HepG2 (cell line): ENCODE measurements around the gene TMTC2. TPM values are rescaled to one million over a fixed set of nuclear protein-coding genes. Genes with fewer than 3 reads are reported as not detected.

ENCODE experiments used
- ATAC-seq: fragments of 200-7000 bp; cut with Tn5 transposase; 3 replicates; pipeline ENCODE4 v1.9.1; 2020; ENCODE audit warnings: mild to moderate bottlenecking, moderate library complexity
- BruUV-seq: library from RNA; stranded (reverse); fragments of 400-500 nt; replicated peaks from 2 replicates; lab custom pipeline; 2021; lab: Mats Ljungman, UMichigan
- CTCF ChIA-PET: fragments of 300-600 bp; formaldehyde crosslinking; extraction: SDS; loops from one replicate; lab custom pipeline; 2021; ENCODE audit warnings: low total read pairs, inconsistent platforms, low intra/inter-chr PET ratio; lab: Yijun Ruan, JAX
- POLR2A ChIA-PET: fragments of 350-600 bp; sonication (Branson Sonifier 250); formaldehyde crosslinking; loops from one replicate; lab custom pipeline; 2020; ENCODE audit warnings: antibody characterized with exemption, inconsistent platforms; lab: Yijun Ruan, JAX
- DNase-seq: peaks from one replicate; pipeline ENCODE4 v3.0.0-alpha.2; 2015; ENCODE audit warnings: low spot score
- FAIRE-seq: peaks from 3 replicates; lab custom pipeline; 2011; peaks lifted over from hg19 to GRCh38; lab: Jason Lieb, UNC
- H2AFZ ChIP-seq: one replicate; pipeline ENCODE4 v1.6.1; 2011; ENCODE audit warnings: low read length, inconsistent platforms
- H3K27ac ChIP-seq: fragments of 300-600 bp; 3 replicates; pipeline ENCODE4 v1.8.0; 2011; ENCODE audit warnings: mixed run types, mild to moderate bottlenecking, mixed read lengths, low read length, inconsistent platforms; ENCODE audit not compliant: insufficient read depth; ENCODE audit errors: extremely low read length
- H3K27me3 ChIP-seq, 2 experiments: fragments of 200-600 bp in 1 of 2; 2 replicates in 1 of 2; 3 replicates in 1 of 2; pipeline versions ENCODE4 v1.6.0 to v1.8.0; 2011; ENCODE audit warnings: low read length in 2 of 2, mild to moderate bottlenecking in 2 of 2, moderate library complexity in 2 of 2, inconsistent platforms in 1 of 2; ENCODE audit not compliant: insufficient read depth in 2 of 2, control insufficient read depth in 1 of 2
- H3K36me3 ChIP-seq, 2 experiments: fragments of 200-600 bp in 1 of 2; replicated peaks in 1 of 2; 2 replicates in 1 of 2; 3 replicates in 1 of 2; pipeline versions ENCODE4 v1.5.1 to v1.8.0; 2011; ENCODE audit warnings: low read length in 2 of 2, inconsistent platforms in 1 of 2; ENCODE audit not compliant: insufficient read depth in 2 of 2, control insufficient read depth in 1 of 2
- H3K4me1 ChIP-seq: 2 replicates; pipeline ENCODE4 v1.5.1; 2012; ENCODE audit warnings: low read length, inconsistent platforms; ENCODE audit not compliant: insufficient read depth
- H3K4me2 ChIP-seq: 2 replicates; pipeline ENCODE4 v1.6.0; 2011; ENCODE audit warnings: low read depth, low read length, inconsistent platforms
- H3K4me3 ChIP-seq, 3 experiments: fragments of 200-600 bp in 1 of 3; sonication (generic), shearing (Covaris generic) in 1 of 3; replicated peaks in 1 of 3; 2 replicates each; pipeline ENCODE4 v1.5.1; 2011 to 2016; ENCODE audit warnings: low read length in 3 of 3, inconsistent platforms in 2 of 3, low read depth in 2 of 3, mild to moderate bottlenecking in 2 of 3, control low read depth in 1 of 3, mixed read lengths in 1 of 3; ENCODE audit not compliant: insufficient read depth in 1 of 3
- H3K79me2 ChIP-seq: one replicate; pipeline ENCODE4 v1.6.1; 2011; ENCODE audit warnings: low read length, inconsistent platforms; ENCODE audit not compliant: insufficient read depth
- H3K9ac ChIP-seq: 2 replicates; pipeline ENCODE4 v1.6.0; 2011; ENCODE audit warnings: mild to moderate bottlenecking, low read depth, low read length, inconsistent platforms; ENCODE audit not compliant: insufficient read depth
- H3K9me3 ChIP-seq: 2 replicates; pipeline ENCODE4 v1.5.1; 2012; ENCODE audit warnings: mild to moderate bottlenecking, low read length
- H4K20me1 ChIP-seq: 2 replicates; pipeline ENCODE4 v1.6.0; 2011; ENCODE audit warnings: inconsistent platforms, mild to moderate bottlenecking, low read length, moderate library complexity; ENCODE audit not compliant: insufficient read depth
- AKAP8 ChIP-seq: sonication (generic); formaldehyde crosslinking; IDR thresholded peaks from 2 replicates; pipeline ENCODE4 v1.5.1; 2020; ENCODE audit warnings: mild to moderate bottlenecking, missing genetic modification reagents
- BRCA1 ChIP-seq: sonication (generic); formaldehyde crosslinking; IDR thresholded peaks from 2 replicates; pipeline ENCODE4 v1.4.0; 2020; ENCODE audit warnings: missing genetic modification reagents
- FOSL1 ChIP-seq: sonication (generic); formaldehyde crosslinking; IDR thresholded peaks from 2 replicates; pipeline ENCODE4 v1.9.0; 2021; ENCODE audit warnings: missing genetic modification reagents, borderline replicate concordance
- IRX3 ChIP-seq: sonication (generic); formaldehyde crosslinking; IDR thresholded peaks from 2 replicates; pipeline ENCODE4 v1.8.1; 2023; ENCODE audit warnings: mild to moderate bottlenecking, low read depth, missing genetic modification reagents, borderline replicate concordance
- JUN ChIP-seq: sonication (generic); formaldehyde crosslinking; IDR thresholded peaks from 2 replicates; pipeline ENCODE4 v1.4.0; 2020; ENCODE audit warnings: mild to moderate bottlenecking, missing genetic modification reagents
- KAT2B ChIP-seq: fragments of 150-350 bp; IDR thresholded peaks from 2 replicates; pipeline ENCODE4 v1.6.1; 2014; ENCODE audit warnings: low read depth, low read length, borderline replicate concordance
- MEIS2 ChIP-seq: sonication (generic); formaldehyde crosslinking; IDR thresholded peaks from 2 replicates; pipeline ENCODE4 v1.9.0; 2021; ENCODE audit warnings: mild to moderate bottlenecking, missing genetic modification reagents
- NFATC3 ChIP-seq: sonication (generic); formaldehyde crosslinking; IDR thresholded peaks from 2 replicates; pipeline ENCODE4 v1.5.1; 2020; ENCODE audit warnings: mild to moderate bottlenecking, missing genetic modification reagents
- NR3C1 ChIP-seq: sonication (generic); formaldehyde crosslinking; IDR thresholded peaks from 2 replicates; pipeline ENCODE4 v1.4.0; 2020; ENCODE audit warnings: missing genetic modification reagents
- PHF21A ChIP-seq: sonication (generic); formaldehyde crosslinking; IDR thresholded peaks from 2 replicates; pipeline ENCODE4 v1.5.0; 2020; ENCODE audit warnings: mild to moderate bottlenecking, missing genetic modification reagents
- PRDM4 ChIP-seq: sonication (generic); formaldehyde crosslinking; IDR thresholded peaks from 2 replicates; pipeline ENCODE4 v1.9.0; 2021; ENCODE audit warnings: missing genetic modification reagents, borderline replicate concordance
- RAD51 ChIP-seq: fragments of 450-650 bp; IDR thresholded peaks from 2 replicates; pipeline ENCODE4 v1.6.1; 2016; ENCODE audit warnings: borderline replicate concordance
- SMC3 ChIP-seq: IDR thresholded peaks from 2 replicates; pipeline ENCODE4 v1.6.1; 2011; ENCODE audit warnings: low read length, improper control_type of control experiment
- THAP11 ChIP-seq: IDR thresholded peaks from 2 replicates; pipeline ENCODE4 v1.6.1; 2016; ENCODE audit warnings: missing biosample characterization, missing genetic modification reagents
- ZMYM2 ChIP-seq: sonication (generic); formaldehyde crosslinking; IDR thresholded peaks from 2 replicates; pipeline ENCODE4 v1.8.0; 2022; ENCODE audit warnings: mild to moderate bottlenecking, missing genetic modification reagents
- ZNF777 ChIP-seq: sonication (generic); formaldehyde crosslinking; IDR thresholded peaks from 2 replicates; pipeline ENCODE4 v1.4.0; 2020; ENCODE audit warnings: missing genetic modification reagents
- ZNF891 ChIP-seq: sonication (generic); formaldehyde crosslinking; IDR thresholded peaks from 2 replicates; pipeline ENCODE4 v1.5.0; 2020; ENCODE audit warnings: mild to moderate bottlenecking, missing genetic modification reagents
- WGBS: methylation state at CpG from one replicate; pipeline ENCODE4 v1.1.6; 2017; ENCODE audit warnings: low lambda C conversion rate; 5-methylcytosine and 5-hydroxymethylcytosine counted together
- in situ Hi-C: cut with HindIII; loops from 2 replicates; pipeline ENCODE4 v1.10.0; 2017; ENCODE audit warnings: low pct_unique_long_range_greater_than_20kb; ENCODE audit not compliant: extremely low pct_ligation_motif_present
- intact Hi-C: fragments of 100-400 bp; cut with micrococcal nuclease; formaldehyde crosslinking; loops from one replicate; pipeline ENCODE4 v1.10.0; 2022; ENCODE audit not compliant: unreplicated experiment
- polyA plus RNA-seq, 8 experiments: library from polyadenylated mRNA; depleted of rRNA in 3 of 8; stranded (reverse) in 7 of 8; unstranded in 1 of 8; fragments of >200 nt; fragmentation: Illumina TruSeq in 4 of 8; extraction: Trizol in 4 of 8; gene quantifications; 2 replicates each; pipeline versions ENCODE4 v1.2.1 to v1.2.3, GENCODE V29; 2011 to 2016; ENCODE audit warnings: low read depth in 4 of 8, missing spikeins in 1 of 8, mixed read lengths in 1 of 8; ENCODE audit not compliant: insufficient read depth in 1 of 8
- total RNA-seq, 5 experiments: library from RNA; depleted of rRNA; stranded (reverse); fragments of >200 nt; fragmentation: Illumina TruSeq; extraction: Trizol; gene quantifications; 2 replicates each; pipeline ENCODE4 v1.2.3, GENCODE V29; 2016; ENCODE audit warnings: low read depth in 1 of 5
- TF ChIP-seq, protein P1 (sequence below): IDR thresholded peaks from 2 replicates; pipeline ENCODE4 v1.6.1; 2016; ENCODE audit warnings: missing compliant biosample characterization, missing genetic modification reagents, borderline replicate concordance

TMTC2 gene
- total and polyA plus RNA-seq, 2 of the 13 experiments (the other 11 are each of a cell fraction or from before 2014, with no cell fraction given), result 0.55 to 0.63 TPM

DNA sequence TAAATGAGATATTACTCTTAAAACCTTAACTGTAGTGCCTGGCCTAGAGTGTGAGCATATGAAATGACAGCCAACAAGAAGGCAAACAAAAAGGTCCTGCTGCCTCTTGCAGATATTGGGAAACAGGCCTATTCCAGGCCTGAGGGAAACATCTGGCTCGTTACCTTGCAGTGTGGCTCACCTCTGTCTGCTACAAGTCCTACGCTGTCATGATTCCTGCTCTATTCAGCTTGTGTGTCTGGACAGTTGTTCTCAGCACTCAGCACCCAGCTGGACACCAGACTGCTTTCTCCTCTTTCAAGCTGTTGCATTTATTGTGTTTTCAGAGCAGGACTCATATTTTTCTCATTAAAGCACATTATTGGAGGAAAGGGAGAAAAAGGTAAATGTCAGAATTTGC, 113.5 kb downstream of the TMTC2 start:
- intact Hi-C loops, result no loop called here
- Histone ChIP-seq H2AFZ (no peak overlapping the region), H3K36me3 (no peaks in the 10 kb centered on the region), H3K4me3 (no peak overlapping the region)
- DNase-seq, result no peak
- in situ Hi-C loops, result no loop called here
- WGBS, result 0% methylated on average over 1 of the region's 2 CpGs
- no peak for ATAC-seq
- TF ChIP-seq JUN, result no peak
- no peak for TF ChIP-seq NFATC3 (CRISPR knock-in tag)
- no peak for TF ChIP-seq ZMYM2
- TF ChIP-seq RAD51, result no peak
- no peak for TF ChIP-seq ZNF891 (CRISPR knock-in tag)
- TF ChIP-seq SMC3, result no peak
- TF ChIP-seq, all 625 proteins: peak for 0
- Histone ChIP-seq H3K4me1 (no peaks in the 10 kb centered on the region), H3K27ac (no peak overlapping the region), H3K9me3 (no peaks in the 10 kb centered on the region), H3K27me3 (no peaks in the 10 kb centered on the region), H3K79me2 (no peaks in the 10 kb centered on the region), H4K20me1 (no peaks in the 10 kb centered on the region), H3K4me2 (no peak overlapping the region), H3K9ac (no peak overlapping the region)
- FAIRE-seq, result no peak
- ChIA-PET POLR2A (no interaction called here), CTCF (no interaction called here)
- BruUV-seq, result no TSS peak

- no TSS peak for BruUV-seq
- Histone ChIP-seq H3K27me3 (no peaks in the 10 kb centered on the region), H3K9me3 (no peaks in the 10 kb centered on the region), H3K36me3 (no peaks in the 10 kb centered on the region), H3K79me2 (no peaks in the 10 kb centered on the region), H3K9ac (no peak overlapping the region), H3K4me3 (no peak overlapping the region), H2AFZ (no peak overlapping the region), H3K27ac (no peak overlapping the region), H3K4me1 (no peaks in the 10 kb centered on the region), H3K4me2 (no peak overlapping the region), H4K20me1 (no peaks in the 10 kb centered on the region)
- FAIRE-seq, result no peak
- DNase-seq, result no peak
- WGBS, result 3% methylated on average over 5 of the region's 27 CpGs
- no peak for ATAC-seq
- CTCF ChIA-PET, result no interaction called here
- intact Hi-C loops, result no loop called here
- in situ Hi-C loops, result no loop called here
- POLR2A ChIA-PET, result no interaction called here
- no peak for TF ChIP-seq ZNF777 (CRISPR knock-in tag)
- no peak for TF ChIP-seq BRCA1 (CRISPR knock-in tag)
- TF ChIP-seq AKAP8, result no peak
- TF ChIP-seq FOSL1 (CRISPR knock-in tag), result no peak
- no peak for TF ChIP-seq MEIS2 (CRISPR knock-in tag)
- no peak for TF ChIP-seq PHF21A (CRISPR knock-in tag)
- no peak for TF ChIP-seq THAP11 (CRISPR knock-in tag)
- no peak for TF ChIP-seq PRDM4 (CRISPR knock-in tag)
- no peak for TF ChIP-seq IRX3 (CRISPR knock-in tag)
- no peak for TF ChIP-seq KAT2B
- TF ChIP-seq, protein P1, sequence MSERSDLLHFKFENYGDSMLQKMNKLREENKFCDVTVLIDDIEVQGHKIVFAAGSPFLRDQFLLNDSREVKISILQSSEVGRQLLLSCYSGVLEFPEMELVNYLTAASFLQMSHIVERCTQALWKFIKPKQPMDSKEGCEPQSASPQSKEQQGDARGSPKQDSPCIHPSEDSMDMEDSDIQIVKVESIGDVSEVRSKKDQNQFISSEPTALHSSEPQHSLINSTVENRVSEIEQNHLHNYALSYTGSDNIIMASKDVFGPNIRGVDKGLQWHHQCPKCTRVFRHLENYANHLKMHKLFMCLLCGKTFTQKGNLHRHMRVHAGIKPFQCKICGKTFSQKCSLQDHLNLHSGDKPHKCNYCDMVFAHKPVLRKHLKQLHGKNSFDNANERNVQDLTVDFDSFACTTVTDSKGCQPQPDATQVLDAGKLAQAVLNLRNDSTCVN (CRISPR knock-in tag), result no peak
- TF ChIP-seq NR3C1, result no peak
These were observed 115.4 kb downstream of the TMTC2 start for GRCh38 chr12:82801951-82802610.
